ENCODE measurements around the gene EGFL7. TPM values are rescaled to one million over a fixed set of nuclear protein-coding genes. Genes with fewer than 3 reads are reported as not detected.

Gene EGFL7
- total RNA-seq, 1 experiment from 2014 or later: 54.6 TPM

DNA sequence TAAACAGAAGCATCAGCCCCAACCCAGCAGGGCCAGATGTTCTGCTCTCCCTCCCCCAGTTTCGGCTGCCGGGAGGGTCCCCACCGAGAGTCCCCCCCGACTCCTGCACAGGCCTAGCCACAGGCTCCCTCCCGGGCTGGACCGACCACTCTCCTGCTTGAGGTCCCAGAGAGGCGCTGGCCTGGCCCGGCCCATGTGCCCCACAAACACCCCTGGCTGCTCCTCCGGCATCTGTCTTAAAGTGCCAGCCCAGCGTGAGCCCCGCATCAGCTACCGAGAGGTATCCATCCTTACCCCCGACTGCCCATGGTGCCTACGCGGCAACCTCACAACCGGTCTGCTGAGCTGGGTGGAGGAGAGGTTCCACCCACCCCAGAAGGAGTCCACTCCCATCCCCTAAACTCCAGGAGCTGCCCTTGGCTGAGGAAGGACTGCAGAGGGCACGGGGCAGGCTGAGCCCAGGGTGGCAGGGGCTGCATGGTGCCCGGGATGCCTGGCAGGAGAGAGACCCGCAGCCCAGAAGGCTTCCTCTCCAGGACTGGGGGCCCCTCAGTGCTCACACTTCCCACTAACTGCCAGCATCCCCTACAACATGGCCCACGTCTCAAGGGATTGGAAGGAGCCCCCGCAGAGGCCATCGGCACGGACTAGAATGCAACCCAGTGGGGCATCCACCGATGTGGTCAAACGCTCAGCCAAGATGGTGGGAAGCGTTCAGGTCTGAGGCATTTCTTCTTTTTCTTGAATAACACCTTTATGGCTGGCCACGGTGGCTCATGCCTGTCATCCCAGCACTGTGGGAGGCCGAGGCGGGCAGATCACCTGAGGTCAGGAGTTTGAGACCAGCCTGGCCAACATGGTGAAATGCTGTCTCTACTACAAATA is 15.6 kb upstream of the EGFL7 start (continued):
- no peak for TF ChIP-seq MXD4 (CRISPR knock-in tag; IDR thresholded peaks at IDR 0.05; ENCODE audit: borderline replicate concordance)

DNA sequence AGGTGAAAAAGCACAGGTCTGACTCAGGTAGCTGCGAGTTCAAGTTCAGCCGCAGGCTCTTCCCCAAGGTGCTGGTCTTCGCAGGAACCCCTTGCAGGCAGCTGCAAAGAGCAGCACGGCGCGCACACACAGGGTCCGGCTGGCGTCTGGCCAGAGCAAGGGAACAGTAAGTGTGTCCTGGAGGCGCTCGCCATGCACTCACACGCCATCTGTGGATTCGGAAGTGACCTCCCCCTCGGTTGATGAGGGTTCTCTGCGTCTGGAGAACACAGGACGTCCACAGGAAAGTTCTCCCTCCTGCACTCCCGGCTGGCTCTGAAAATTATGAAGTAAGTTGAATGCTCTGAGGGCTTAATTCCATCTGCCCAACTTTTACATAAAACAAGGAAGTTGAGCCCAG is 14.0 kb upstream of the EGFL7 start:
- DNase-seq (ENCODE audit: low spot score) (no peak), ATAC-seq (no peak)
- TF ChIP-seq, protein P1, sequence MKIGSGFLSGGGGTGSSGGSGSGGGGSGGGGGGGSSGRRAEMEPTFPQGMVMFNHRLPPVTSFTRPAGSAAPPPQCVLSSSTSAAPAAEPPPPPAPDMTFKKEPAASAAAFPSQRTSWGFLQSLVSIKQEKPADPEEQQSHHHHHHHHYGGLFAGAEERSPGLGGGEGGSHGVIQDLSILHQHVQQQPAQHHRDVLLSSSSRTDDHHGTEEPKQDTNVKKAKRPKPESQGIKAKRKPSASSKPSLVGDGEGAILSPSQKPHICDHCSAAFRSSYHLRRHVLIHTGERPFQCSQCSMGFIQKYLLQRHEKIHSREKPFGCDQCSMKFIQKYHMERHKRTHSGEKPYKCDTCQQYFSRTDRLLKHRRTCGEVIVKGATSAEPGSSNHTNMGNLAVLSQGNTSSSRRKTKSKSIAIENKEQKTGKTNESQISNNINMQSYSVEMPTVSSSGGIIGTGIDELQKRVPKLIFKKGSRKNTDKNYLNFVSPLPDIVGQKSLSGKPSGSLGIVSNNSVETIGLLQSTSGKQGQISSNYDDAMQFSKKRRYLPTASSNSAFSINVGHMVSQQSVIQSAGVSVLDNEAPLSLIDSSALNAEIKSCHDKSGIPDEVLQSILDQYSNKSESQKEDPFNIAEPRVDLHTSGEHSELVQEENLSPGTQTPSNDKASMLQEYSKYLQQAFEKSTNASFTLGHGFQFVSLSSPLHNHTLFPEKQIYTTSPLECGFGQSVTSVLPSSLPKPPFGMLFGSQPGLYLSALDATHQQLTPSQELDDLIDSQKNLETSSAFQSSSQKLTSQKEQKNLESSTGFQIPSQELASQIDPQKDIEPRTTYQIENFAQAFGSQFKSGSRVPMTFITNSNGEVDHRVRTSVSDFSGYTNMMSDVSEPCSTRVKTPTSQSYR (CRISPR knock-in tag; IDR thresholded peaks at IDR 0.05): no peak
- TF ChIP-seq MXD4 (CRISPR knock-in tag; IDR thresholded peaks at IDR 0.05; ENCODE audit: borderline replicate concordance): no peak
- TF ChIP-seq, protein P2, sequence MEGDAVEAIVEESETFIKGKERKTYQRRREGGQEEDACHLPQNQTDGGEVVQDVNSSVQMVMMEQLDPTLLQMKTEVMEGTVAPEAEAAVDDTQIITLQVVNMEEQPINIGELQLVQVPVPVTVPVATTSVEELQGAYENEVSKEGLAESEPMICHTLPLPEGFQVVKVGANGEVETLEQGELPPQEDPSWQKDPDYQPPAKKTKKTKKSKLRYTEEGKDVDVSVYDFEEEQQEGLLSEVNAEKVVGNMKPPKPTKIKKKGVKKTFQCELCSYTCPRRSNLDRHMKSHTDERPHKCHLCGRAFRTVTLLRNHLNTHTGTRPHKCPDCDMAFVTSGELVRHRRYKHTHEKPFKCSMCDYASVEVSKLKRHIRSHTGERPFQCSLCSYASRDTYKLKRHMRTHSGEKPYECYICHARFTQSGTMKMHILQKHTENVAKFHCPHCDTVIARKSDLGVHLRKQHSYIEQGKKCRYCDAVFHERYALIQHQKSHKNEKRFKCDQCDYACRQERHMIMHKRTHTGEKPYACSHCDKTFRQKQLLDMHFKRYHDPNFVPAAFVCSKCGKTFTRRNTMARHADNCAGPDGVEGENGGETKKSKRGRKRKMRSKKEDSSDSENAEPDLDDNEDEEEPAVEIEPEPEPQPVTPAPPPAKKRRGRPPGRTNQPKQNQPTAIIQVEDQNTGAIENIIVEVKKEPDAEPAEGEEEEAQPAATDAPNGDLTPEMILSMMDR (IDR thresholded peaks at IDR 0.05): no peak
- TF ChIP-seq, protein P3, sequence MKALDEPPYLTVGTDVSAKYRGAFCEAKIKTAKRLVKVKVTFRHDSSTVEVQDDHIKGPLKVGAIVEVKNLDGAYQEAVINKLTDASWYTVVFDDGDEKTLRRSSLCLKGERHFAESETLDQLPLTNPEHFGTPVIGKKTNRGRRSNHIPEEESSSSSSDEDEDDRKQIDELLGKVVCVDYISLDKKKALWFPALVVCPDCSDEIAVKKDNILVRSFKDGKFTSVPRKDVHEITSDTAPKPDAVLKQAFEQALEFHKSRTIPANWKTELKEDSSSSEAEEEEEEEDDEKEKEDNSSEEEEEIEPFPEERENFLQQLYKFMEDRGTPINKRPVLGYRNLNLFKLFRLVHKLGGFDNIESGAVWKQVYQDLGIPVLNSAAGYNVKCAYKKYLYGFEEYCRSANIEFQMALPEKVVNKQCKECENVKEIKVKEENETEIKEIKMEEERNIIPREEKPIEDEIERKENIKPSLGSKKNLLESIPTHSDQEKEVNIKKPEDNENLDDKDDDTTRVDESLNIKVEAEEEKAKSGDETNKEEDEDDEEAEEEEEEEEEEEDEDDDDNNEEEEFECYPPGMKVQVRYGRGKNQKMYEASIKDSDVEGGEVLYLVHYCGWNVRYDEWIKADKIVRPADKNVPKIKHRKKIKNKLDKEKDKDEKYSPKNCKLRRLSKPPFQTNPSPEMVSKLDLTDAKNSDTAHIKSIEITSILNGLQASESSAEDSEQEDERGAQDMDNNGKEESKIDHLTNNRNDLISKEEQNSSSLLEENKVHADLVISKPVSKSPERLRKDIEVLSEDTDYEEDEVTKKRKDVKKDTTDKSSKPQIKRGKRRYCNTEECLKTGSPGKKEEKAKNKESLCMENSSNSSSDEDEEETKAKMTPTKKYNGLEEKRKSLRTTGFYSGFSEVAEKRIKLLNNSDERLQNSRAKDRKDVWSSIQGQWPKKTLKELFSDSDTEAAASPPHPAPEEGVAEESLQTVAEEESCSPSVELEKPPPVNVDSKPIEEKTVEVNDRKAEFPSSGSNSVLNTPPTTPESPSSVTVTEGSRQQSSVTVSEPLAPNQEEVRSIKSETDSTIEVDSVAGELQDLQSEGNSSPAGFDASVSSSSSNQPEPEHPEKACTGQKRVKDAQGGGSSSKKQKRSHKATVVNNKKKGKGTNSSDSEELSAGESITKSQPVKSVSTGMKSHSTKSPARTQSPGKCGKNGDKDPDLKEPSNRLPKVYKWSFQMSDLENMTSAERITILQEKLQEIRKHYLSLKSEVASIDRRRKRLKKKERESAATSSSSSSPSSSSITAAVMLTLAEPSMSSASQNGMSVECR (CRISPR knock-in tag; IDR thresholded peaks at IDR 0.05; ENCODE audit: borderline replicate concordance): no peak
- TF ChIP-seq, protein P4, sequence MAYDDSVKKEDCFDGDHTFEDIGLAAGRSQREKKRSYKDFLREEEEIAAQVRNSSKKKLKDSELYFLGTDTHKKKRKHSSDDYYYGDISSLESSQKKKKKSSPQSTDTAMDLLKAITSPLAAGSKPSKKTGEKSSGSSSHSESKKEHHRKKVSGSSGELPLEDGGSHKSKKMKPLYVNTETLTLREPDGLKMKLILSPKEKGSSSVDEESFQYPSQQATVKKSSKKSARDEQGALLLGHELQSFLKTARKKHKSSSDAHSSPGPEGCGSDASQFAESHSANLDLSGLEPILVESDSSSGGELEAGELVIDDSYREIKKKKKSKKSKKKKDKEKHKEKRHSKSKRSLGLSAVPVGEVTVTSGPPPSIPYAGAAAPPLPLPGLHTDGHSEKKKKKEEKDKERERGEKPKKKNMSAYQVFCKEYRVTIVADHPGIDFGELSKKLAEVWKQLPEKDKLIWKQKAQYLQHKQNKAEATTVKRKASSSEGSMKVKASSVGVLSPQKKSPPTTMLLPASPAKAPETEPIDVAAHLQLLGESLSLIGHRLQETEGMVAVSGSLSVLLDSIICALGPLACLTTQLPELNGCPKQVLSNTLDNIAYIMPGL (CRISPR knock-in tag; IDR thresholded peaks at IDR 0.05): no peak
- TF ChIP-seq TEAD4 (CRISPR knock-in tag; IDR thresholded peaks at IDR 0.05): no peak
- TF ChIP-seq, protein P5, sequence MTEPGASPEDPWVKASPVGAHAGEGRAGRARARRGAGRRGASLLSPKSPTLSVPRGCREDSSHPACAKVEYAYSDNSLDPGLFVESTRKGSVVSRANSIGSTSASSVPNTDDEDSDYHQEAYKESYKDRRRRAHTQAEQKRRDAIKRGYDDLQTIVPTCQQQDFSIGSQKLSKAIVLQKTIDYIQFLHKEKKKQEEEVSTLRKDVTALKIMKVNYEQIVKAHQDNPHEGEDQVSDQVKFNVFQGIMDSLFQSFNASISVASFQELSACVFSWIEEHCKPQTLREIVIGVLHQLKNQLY (CRISPR knock-in tag; IDR thresholded peaks at IDR 0.05): no peak
- TF ChIP-seq, protein P6, sequence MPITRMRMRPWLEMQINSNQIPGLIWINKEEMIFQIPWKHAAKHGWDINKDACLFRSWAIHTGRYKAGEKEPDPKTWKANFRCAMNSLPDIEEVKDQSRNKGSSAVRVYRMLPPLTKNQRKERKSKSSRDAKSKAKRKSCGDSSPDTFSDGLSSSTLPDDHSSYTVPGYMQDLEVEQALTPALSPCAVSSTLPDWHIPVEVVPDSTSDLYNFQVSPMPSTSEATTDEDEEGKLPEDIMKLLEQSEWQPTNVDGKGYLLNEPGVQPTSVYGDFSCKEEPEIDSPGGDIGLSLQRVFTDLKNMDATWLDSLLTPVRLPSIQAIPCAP (CRISPR knock-in tag; IDR thresholded peaks at IDR 0.05): no peak
- no peak for TF ChIP-seq JAZF1 (CRISPR knock-in tag; IDR thresholded peaks at IDR 0.05)
- TF ChIP-seq SP1 (CRISPR knock-in tag; conservative IDR thresholded peaks at IDR 0.05): no peak
- TF ChIP-seq EMX1 (CRISPR knock-in tag; IDR thresholded peaks at IDR 0.05): no peak
- TF ChIP-seq, protein P7, sequence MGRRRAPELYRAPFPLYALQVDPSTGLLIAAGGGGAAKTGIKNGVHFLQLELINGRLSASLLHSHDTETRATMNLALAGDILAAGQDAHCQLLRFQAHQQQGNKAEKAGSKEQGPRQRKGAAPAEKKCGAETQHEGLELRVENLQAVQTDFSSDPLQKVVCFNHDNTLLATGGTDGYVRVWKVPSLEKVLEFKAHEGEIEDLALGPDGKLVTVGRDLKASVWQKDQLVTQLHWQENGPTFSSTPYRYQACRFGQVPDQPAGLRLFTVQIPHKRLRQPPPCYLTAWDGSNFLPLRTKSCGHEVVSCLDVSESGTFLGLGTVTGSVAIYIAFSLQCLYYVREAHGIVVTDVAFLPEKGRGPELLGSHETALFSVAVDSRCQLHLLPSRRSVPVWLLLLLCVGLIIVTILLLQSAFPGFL (CRISPR knock-in tag; IDR thresholded peaks at IDR 0.05; ENCODE audit: borderline replicate concordance): no peak
- H3K9me3 Mint-ChIP-seq: no peaks in the 10 kb centered on the region
- no peak overlapping the region for H3K27ac Mint-ChIP-seq
- no peaks in the 10 kb centered on the region for H3K36me3 Mint-ChIP-seq
- ChIA-PET POLR2A (no interaction called here), CTCF (no interaction called here)
- H3K27me3 Mint-ChIP-seq (ENCODE audit: low read depth): 0 out of 2 replicates have a peak, but pooled peaks cover 3% of the 10 kb centered on the region
- no peaks in the 10 kb centered on the region for H3K4me1 Mint-ChIP-seq
- no peak overlapping the region for H3K4me3 Mint-ChIP-seq
